HEK293 (cell line): Measurements from ENCODE around the gene THY1.
A peak's percentile ranks its signal among the peaks of the same experiment; 100 is the strongest.

Experiments used
- BCL11B ChIP-seq: fragments of 450-650 bp; formaldehyde crosslinking; IDR thresholded peaks from 2 replicates; pipeline ENCODE4 v1.5.1; 2016; ENCODE audit warnings: low read depth, missing biosample characterization, missing genetic modification characterization
- FEZF1 ChIP-seq: fragments of 450-650 bp; formaldehyde crosslinking; IDR thresholded peaks from 2 replicates; pipeline ENCODE4 v1.5.1; 2016; ENCODE audit warnings: missing biosample characterization, missing genetic modification characterization
- PRDM1 ChIP-seq: fragments of 450-650 bp; formaldehyde crosslinking; IDR thresholded peaks from 2 replicates; pipeline ENCODE4; 2016; ENCODE audit warnings: missing biosample characterization, missing genetic modification characterization
- PRDM10 ChIP-seq: fragments of 450-650 bp; formaldehyde crosslinking; IDR thresholded peaks from 2 replicates; pipeline ENCODE4 v1.5.1; 2016; ENCODE audit warnings: missing biosample characterization, missing genetic modification characterization
- SETDB1 ChIP-seq: IDR thresholded peaks from one replicate; pipeline ENCODE4 v1.6.1; 2017; ENCODE audit warnings: mild to moderate bottlenecking, low read length, moderate library complexity, mixed read lengths; ENCODE audit not compliant: insufficient read length
- YY2 ChIP-seq: fragments of 450-650 bp; formaldehyde crosslinking; IDR thresholded peaks from 2 replicates; pipeline ENCODE4 v1.5.1; 2016; ENCODE audit warnings: missing biosample characterization, missing genetic modification characterization
- ZBTB49 ChIP-seq: fragments of 450-650 bp; formaldehyde crosslinking; IDR thresholded peaks from 2 replicates; pipeline ENCODE4 v1.5.1; 2016; ENCODE audit warnings: missing biosample characterization, missing genetic modification characterization, low read depth
- ZBTB7A ChIP-seq: fragments of 450-650 bp; formaldehyde crosslinking; IDR thresholded peaks from 2 replicates; pipeline ENCODE4 v1.5.1; 2016; ENCODE audit warnings: low read depth, missing biosample characterization, missing genetic modification characterization
- ZBTB8A ChIP-seq: fragments of 450-650 bp; formaldehyde crosslinking; IDR thresholded peaks from 2 replicates; pipeline ENCODE4 v1.5.1; 2016; ENCODE audit warnings: missing biosample characterization, missing genetic modification characterization
- ZFHX2 ChIP-seq: fragments of 450-650 bp; formaldehyde crosslinking; conservative IDR thresholded peaks from 2 replicates; pipeline ENCODE4 v1.5.1; 2016; ENCODE audit warnings: missing biosample characterization, missing genetic modification characterization
- ZFP3 ChIP-seq: fragments of 450-650 bp; formaldehyde crosslinking; IDR thresholded peaks from 2 replicates; pipeline ENCODE4 v1.5.1; 2016; ENCODE audit warnings: low read depth, missing biosample characterization, missing genetic modification characterization
- ZNF174 ChIP-seq: fragments of 450-650 bp; formaldehyde crosslinking; IDR thresholded peaks from 2 replicates; pipeline ENCODE4 v1.5.0; 2017; ENCODE audit warnings: missing biosample characterization, mild to moderate bottlenecking, missing genetic modification characterization
- ZNF2 ChIP-seq: fragments of 450-650 bp; formaldehyde crosslinking; IDR thresholded peaks from 2 replicates; pipeline ENCODE4 v1.5.1; 2016; ENCODE audit warnings: missing biosample characterization, missing genetic modification characterization
- ZNF23 ChIP-seq: fragments of 450-650 bp; formaldehyde crosslinking; IDR thresholded peaks from 2 replicates; pipeline ENCODE4 v1.5.1; 2016; ENCODE audit warnings: missing biosample characterization, missing genetic modification characterization, borderline replicate concordance
- ZNF302 ChIP-seq: fragments of 450-650 bp; formaldehyde crosslinking; IDR thresholded peaks from 2 replicates; pipeline ENCODE4 v1.5.1; 2016; ENCODE audit warnings: missing biosample characterization, missing genetic modification characterization, low read depth
- ZNF521 ChIP-seq: fragments of 450-650 bp; formaldehyde crosslinking; IDR thresholded peaks from 2 replicates; pipeline ENCODE4 v1.5.1; 2017; ENCODE audit warnings: missing biosample characterization, mild to moderate bottlenecking, missing genetic modification characterization
- ZNF561 ChIP-seq: fragments of 450-650 bp; IDR thresholded peaks from 2 replicates; pipeline ENCODE4 v1.5.1; 2018; ENCODE audit warnings: missing biosample characterization, missing genetic modification characterization, borderline replicate concordance
- ZNF571 ChIP-seq: fragments of 450-650 bp; formaldehyde crosslinking; IDR thresholded peaks from 2 replicates; pipeline ENCODE4 v1.5.0; 2017; ENCODE audit warnings: missing biosample characterization, missing genetic modification characterization
- ZNF654 ChIP-seq: fragments of 450-650 bp; formaldehyde crosslinking; IDR thresholded peaks from 2 replicates; pipeline ENCODE4 v1.5.1; 2016; ENCODE audit warnings: low read depth, missing biosample characterization, missing genetic modification characterization
- ZNF664 ChIP-seq: fragments of 450-650 bp; formaldehyde crosslinking; IDR thresholded peaks from 2 replicates; pipeline ENCODE4 v1.5.1; 2016; ENCODE audit warnings: missing biosample characterization, missing genetic modification characterization
- ZNF791 ChIP-seq: fragments of 450-650 bp; formaldehyde crosslinking; IDR thresholded peaks from 2 replicates; pipeline ENCODE4 v1.5.1; 2016; ENCODE audit warnings: missing biosample characterization, missing genetic modification characterization
- ZNF843 ChIP-seq: fragments of 450-650 bp; formaldehyde crosslinking; IDR thresholded peaks from 2 replicates; pipeline ENCODE4 v1.5.1; 2016; ENCODE audit warnings: missing biosample characterization, missing genetic modification characterization
- TF ChIP-seq, protein P1 (sequence below): fragments of 450-650 bp; formaldehyde crosslinking; IDR thresholded peaks from 2 replicates; pipeline ENCODE4 v1.5.1; 2016; ENCODE audit warnings: missing biosample characterization, missing genetic modification characterization
- TF ChIP-seq, protein P2 (sequence below): fragments of 450-650 bp; formaldehyde crosslinking; IDR thresholded peaks from 2 replicates; pipeline ENCODE4 v1.5.1; 2016; ENCODE audit warnings: missing biosample characterization, missing genetic modification characterization

THY1 gene

GRCh38 chr11:119381181-119381988 is 41.6 kb downstream of the THY1 start, which contains the start of gene USP2 (continued):
- 0 out of 2 replicates have a peak, but pooled peaks have one; percentile 15 for TF ChIP-seq ZNF654
- no peak for TF ChIP-seq ZNF174 (tag by site-specific recombination)
- TF ChIP-seq, protein P1, sequence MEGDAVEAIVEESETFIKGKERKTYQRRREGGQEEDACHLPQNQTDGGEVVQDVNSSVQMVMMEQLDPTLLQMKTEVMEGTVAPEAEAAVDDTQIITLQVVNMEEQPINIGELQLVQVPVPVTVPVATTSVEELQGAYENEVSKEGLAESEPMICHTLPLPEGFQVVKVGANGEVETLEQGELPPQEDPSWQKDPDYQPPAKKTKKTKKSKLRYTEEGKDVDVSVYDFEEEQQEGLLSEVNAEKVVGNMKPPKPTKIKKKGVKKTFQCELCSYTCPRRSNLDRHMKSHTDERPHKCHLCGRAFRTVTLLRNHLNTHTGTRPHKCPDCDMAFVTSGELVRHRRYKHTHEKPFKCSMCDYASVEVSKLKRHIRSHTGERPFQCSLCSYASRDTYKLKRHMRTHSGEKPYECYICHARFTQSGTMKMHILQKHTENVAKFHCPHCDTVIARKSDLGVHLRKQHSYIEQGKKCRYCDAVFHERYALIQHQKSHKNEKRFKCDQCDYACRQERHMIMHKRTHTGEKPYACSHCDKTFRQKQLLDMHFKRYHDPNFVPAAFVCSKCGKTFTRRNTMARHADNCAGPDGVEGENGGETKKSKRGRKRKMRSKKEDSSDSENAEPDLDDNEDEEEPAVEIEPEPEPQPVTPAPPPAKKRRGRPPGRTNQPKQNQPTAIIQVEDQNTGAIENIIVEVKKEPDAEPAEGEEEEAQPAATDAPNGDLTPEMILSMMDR (tag by site-specific recombination) = peak; percentile 95
- no peak for TF ChIP-seq ZNF521 (tag by site-specific recombination)
- TF ChIP-seq ZNF791 (tag by site-specific recombination) = no peak
- TF ChIP-seq ZBTB49 (tag by site-specific recombination) = no peak
- TF ChIP-seq ZNF2 (tag by site-specific recombination) = peak; percentile 20; the same call in 1 of the 2 replicates
- peak; percentile 72; the same call in 1 of the 2 replicates for TF ChIP-seq PRDM10
- TF ChIP-seq ZNF23 (tag by site-specific recombination) = no peak
- no peak for TF ChIP-seq ZNF571 (tag by site-specific recombination)
- no peak for TF ChIP-seq SETDB1
- no peak for TF ChIP-seq ZFP3 (tag by site-specific recombination)
- 0 out of 2 replicates have a peak, but pooled peaks have one; percentile 34 for TF ChIP-seq ZBTB7A (tag by site-specific recombination)
- no peak for TF ChIP-seq ZNF843
- TF ChIP-seq BCL11B (tag by site-specific recombination) = no peak
- peak; percentile 70; the same call in 1 of the 2 replicates for TF ChIP-seq ZNF561 (tag by site-specific recombination)
- no peak for TF ChIP-seq ZNF302 (tag by site-specific recombination)
- no peak for TF ChIP-seq ZNF664 (tag by site-specific recombination)
- 0 out of 2 replicates have a peak, but pooled peaks have one; percentile 20 for TF ChIP-seq ZFHX2 (tag by site-specific recombination)
- TF ChIP-seq PRDM1 (tag by site-specific recombination) = no peak
- TF ChIP-seq YY2 (tag by site-specific recombination) = no peak
- TF ChIP-seq FEZF1 (tag by site-specific recombination) = no peak
- 0 out of 2 replicates have a peak, but pooled peaks have one; percentile 33 for TF ChIP-seq ZBTB8A (tag by site-specific recombination)
- TF ChIP-seq, protein P2, sequence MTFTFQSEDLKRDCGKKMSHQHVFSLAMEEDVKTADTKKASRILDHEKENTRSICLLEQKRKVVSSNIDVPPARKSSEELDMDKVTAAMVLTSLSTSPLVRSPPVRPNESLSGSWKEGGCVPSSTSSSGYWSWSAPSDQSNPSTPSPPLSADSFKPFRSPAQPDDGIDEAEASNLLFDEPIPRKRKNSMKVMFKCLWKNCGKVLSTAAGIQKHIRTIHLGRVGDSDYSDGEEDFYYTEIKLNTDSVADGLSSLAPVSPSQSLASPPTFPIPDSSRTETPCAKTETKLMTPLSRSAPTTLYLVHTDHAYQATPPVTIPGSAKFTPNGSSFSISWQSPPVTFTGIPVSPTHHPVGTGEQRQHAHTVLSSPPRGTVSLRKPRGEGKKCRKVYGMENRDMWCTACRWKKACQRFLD (tag by site-specific recombination) = no peak
